Panc1 (cell line): ENCODE results near the gene RPL13.

ENCODE experiments used
- CTCF ChIP-seq: fragments of 450-650 bp; IDR thresholded peaks from 2 replicates; pipeline ENCODE4 v1.5.1; 2017; ENCODE audit warnings: mild to moderate bottlenecking
- POLR2AphosphoS5 ChIP-seq: IDR thresholded peaks from 2 replicates; pipeline ENCODE4 v1.6.1; 2012; ENCODE audit warnings: mild to moderate bottlenecking, low read depth, low read length, moderate library complexity
- TF ChIP-seq, protein P1 (sequence below), 2 experiments: IDR thresholded peaks; 2 replicates each; pipeline ENCODE4 v1.6.1; 2011 to 2012; ENCODE audit warnings: low read depth in 2 of 2, control low read depth in 1 of 2, low read length in 1 of 2, mild to moderate bottlenecking in 1 of 2, moderate library complexity in 1 of 2; ENCODE audit not compliant: insufficient read depth in 1 of 2

DNA sequence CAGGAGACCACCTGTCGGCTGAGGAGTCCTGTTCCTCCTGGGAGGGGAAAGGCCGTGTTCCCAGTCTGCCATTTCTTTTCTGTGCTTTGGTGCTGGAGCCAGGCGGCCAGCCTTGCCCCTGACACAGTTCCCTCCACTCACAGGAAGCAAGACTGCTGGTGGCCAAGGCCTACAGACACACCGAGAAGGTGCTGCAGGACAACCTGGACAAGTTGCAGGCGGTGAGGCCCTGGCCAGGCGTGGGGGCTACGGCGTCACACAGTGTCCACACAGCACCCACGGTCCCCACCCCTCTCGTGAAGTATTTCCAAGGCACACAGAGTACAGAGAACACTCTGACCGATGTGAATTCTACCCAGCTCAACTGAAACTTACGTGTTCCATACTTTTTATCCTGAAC lies 6.1 kb upstream of the RPL13 start:
- TF ChIP-seq CTCF (no peak), POLR2AphosphoS5 (no peak)
- TF ChIP-seq, protein P1, sequence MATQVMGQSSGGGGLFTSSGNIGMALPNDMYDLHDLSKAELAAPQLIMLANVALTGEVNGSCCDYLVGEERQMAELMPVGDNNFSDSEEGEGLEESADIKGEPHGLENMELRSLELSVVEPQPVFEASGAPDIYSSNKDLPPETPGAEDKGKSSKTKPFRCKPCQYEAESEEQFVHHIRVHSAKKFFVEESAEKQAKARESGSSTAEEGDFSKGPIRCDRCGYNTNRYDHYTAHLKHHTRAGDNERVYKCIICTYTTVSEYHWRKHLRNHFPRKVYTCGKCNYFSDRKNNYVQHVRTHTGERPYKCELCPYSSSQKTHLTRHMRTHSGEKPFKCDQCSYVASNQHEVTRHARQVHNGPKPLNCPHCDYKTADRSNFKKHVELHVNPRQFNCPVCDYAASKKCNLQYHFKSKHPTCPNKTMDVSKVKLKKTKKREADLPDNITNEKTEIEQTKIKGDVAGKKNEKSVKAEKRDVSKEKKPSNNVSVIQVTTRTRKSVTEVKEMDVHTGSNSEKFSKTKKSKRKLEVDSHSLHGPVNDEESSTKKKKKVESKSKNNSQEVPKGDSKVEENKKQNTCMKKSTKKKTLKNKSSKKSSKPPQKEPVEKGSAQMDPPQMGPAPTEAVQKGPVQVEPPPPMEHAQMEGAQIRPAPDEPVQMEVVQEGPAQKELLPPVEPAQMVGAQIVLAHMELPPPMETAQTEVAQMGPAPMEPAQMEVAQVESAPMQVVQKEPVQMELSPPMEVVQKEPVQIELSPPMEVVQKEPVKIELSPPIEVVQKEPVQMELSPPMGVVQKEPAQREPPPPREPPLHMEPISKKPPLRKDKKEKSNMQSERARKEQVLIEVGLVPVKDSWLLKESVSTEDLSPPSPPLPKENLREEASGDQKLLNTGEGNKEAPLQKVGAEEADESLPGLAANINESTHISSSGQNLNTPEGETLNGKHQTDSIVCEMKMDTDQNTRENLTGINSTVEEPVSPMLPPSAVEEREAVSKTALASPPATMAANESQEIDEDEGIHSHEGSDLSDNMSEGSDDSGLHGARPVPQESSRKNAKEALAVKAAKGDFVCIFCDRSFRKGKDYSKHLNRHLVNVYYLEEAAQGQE (IDR thresholded peaks at IDR 0.05; ENCODE audit: insufficient read depth in 1 of 2, low read depth in 2 of 2, low read length in 1 of 2): no peak
